Stimulated activated memory B cell treated with anti-CD40 and anti-IgM and Interleukin-4, amounts not matched to agents 10 μg/mL and 1 μg/mL and 100 μg/mL, for 72 hours (primary cell): ENCODE data around the gene USH1G.

Experiments
- ATAC-seq: fragments of 150-1000 bp; cut with Tn5 transposase; 2 replicates; pipeline ENCODE4 v1.10.0; 2021
- H3K27ac Mint-ChIP-seq: one replicate; pipeline ENCODE4 v1.8.0; 2022; ENCODE audit warnings: mild to moderate bottlenecking, mixed read lengths
- H3K27me3 Mint-ChIP-seq: one replicate; pipeline ENCODE4 v1.8.0; 2022; ENCODE audit warnings: mixed read lengths
- H3K36me3 Mint-ChIP-seq: one replicate; pipeline ENCODE4 v1.8.0; 2022; ENCODE audit warnings: mixed read lengths
- H3K4me1 Mint-ChIP-seq: one replicate; pipeline ENCODE4 v1.8.0; 2022; ENCODE audit warnings: mixed read lengths
- H3K4me3 Mint-ChIP-seq: one replicate; pipeline ENCODE4 v1.8.0; 2022; ENCODE audit warnings: mild to moderate bottlenecking, moderate library complexity, mixed read lengths
- H3K9me3 Mint-ChIP-seq: one replicate; pipeline ENCODE4 v1.8.0; 2022; ENCODE audit warnings: mixed read lengths

Gene USH1G

GRCh38 chr17:74868908-74869255 lies 54.2 kb downstream of the USH1G start:
- Mint-ChIP-seq H3K4me1 (peaks cover 35% of the 10 kb centered on the region), H3K27ac (no peak overlapping the region)

GRCh38 chr17:74868251-74868907 lies 54.7 kb downstream of the USH1G start:
- H3K9me3 Mint-ChIP-seq: no peaks in the 10 kb centered on the region
- no peaks in the 10 kb centered on the region for H3K36me3 Mint-ChIP-seq
- no peak overlapping the region for H3K27ac Mint-ChIP-seq
- H3K4me3 Mint-ChIP-seq: no peak overlapping the region
- H3K4me1 Mint-ChIP-seq: peaks cover 31% of the 10 kb centered on the region
- ATAC-seq: no peak
- H3K27me3 Mint-ChIP-seq: peaks cover 5% of the 10 kb centered on the region

More at GRCh38 chr17:74868908-74869255, 54.2 kb downstream of the USH1G start:
- ATAC-seq: no peak
- Mint-ChIP-seq H3K4me3 (no peak overlapping the region), H3K27me3 (peaks cover under 1% of the 10 kb centered on the region), H3K36me3 (no peaks in the 10 kb centered on the region), H3K9me3 (no peaks in the 10 kb centered on the region)

- Mint-ChIP-seq H3K27me3 (peaks cover 24% of the 10 kb centered on the region), H3K4me3 (no peak overlapping the region), H3K27ac (no peak overlapping the region), H3K4me1 (peaks cover 25% of the 10 kb centered on the region), H3K36me3 (no peaks in the 10 kb centered on the region), H3K9me3 (no peaks in the 10 kb centered on the region)
- no peak for ATAC-seq
Measured at GRCh38 chr17:74866198-74866835, 56.7 kb downstream of the USH1G start.
